Type B pancreatic cell (in vitro differentiated cells): Measurements from ENCODE around the gene MOGAT1. TPM values are rescaled to one million over a fixed set of nuclear protein-coding genes. Genes with fewer than 3 reads are reported as not detected.

Experiments
- DNase-seq: peaks from one replicate; pipeline ENCODE4 v3.0.0; 2021; ENCODE audit warnings: mixed read lengths; ENCODE audit not compliant: unreplicated experiment; ENCODE audit errors: extremely low spot score
- H3K27ac Mint-ChIP-seq: 2 replicates; pipeline ENCODE4 v1.8.0; 2021; ENCODE audit warnings: mild to moderate bottlenecking, mixed read lengths
- H3K27me3 Mint-ChIP-seq: 2 replicates; pipeline ENCODE4 v1.8.0; 2021; ENCODE audit warnings: mixed read lengths
- H3K36me3 Mint-ChIP-seq: 2 replicates; pipeline ENCODE4 v1.8.0; 2021; ENCODE audit warnings: mixed read lengths
- H3K4me1 Mint-ChIP-seq: one replicate; pipeline ENCODE4 v1.8.0; 2021; ENCODE audit warnings: mixed read lengths; ENCODE audit not compliant: unreplicated experiment
- H3K4me3 Mint-ChIP-seq: 2 replicates; pipeline ENCODE4 v1.8.0; 2021; ENCODE audit warnings: mild to moderate bottlenecking, mixed read lengths
- H3K9me3 Mint-ChIP-seq: 2 replicates; pipeline ENCODE4 v1.8.0; 2021; ENCODE audit warnings: mixed read lengths
- long read RNA-seq: library from polyadenylated mRNA; unstranded; transcript quantifications from one replicate; pipeline ENCODE4 v2.0.0, GENCODE V29; 2020
- total RNA-seq: library from RNA; stranded (reverse); gene quantifications from 2 replicates; pipeline ENCODE4 v1.2.1, GENCODE V29; 2021; ENCODE audit warnings: low replicate concordance
- TF ChIP-seq, protein P1 (sequence below): fragments of 200-600 bp; sonication (generic); conservative IDR thresholded peaks from 2 replicates; pipeline ENCODE4 v1.5.0; 2021; ENCODE audit warnings: antibody characterized with exemption, mild to moderate bottlenecking

The MOGAT1 gene, protein sequence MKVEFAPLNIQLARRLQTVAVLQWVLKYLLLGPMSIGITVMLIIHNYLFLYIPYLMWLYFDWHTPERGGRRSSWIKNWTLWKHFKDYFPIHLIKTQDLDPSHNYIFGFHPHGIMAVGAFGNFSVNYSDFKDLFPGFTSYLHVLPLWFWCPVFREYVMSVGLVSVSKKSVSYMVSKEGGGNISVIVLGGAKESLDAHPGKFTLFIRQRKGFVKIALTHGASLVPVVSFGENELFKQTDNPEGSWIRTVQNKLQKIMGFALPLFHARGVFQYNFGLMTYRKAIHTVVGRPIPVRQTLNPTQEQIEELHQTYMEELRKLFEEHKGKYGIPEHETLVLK
- 0.45 TPM in 1 of 2 replicates, not detected in the other for total RNA-seq
- long read RNA-seq: 0 reads

DNA sequence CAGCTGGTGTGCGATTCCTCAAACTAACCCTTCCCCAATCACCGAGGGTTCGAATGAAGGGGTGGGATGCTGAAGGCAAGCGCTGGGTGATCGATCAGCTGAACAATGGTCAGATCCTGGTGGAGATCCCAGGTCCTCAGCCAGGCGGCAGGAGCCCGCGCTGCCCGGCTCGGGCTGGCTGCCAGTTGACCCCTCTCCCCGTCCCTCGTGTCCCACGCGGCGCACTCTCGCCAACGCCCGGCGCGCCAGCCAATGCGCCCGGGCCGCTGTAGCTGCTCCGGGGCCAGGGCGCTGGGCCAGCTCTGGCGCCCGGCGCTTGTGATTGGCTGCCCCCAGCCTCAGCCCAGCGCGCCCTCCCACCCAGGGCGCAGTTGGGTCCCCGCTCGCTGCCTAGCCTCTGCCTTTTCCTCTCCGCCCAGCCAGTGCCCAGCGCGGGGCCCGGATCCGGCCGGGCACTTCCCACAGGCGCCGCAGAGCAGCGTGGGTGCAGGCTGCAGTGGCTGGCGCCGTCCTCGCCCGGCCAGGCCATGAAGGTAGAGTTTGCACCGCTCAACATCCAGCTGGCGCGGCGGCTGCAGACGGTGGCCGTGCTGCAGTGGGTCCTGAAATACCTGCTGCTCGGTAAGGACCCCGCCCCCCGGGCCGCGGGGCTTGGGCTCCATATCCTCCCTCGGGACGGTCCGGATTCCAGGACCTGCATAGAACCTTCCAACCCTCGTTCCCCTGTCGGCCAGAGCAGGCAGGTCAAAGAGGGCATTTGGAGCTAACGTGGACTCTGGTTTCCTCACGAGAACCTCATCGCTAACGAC is at the start of gene MOGAT1:
Gene MOGAT1 (plus strand): TSS at position 400 of the 809 bp plus-strand sequence. CDS start 128 bp downstream, at position 528.
- Mint-ChIP-seq H3K27me3 (peaks cover 63% of the 10 kb centered on the region), H3K4me1 (no peaks in the 10 kb centered on the region), H3K9me3 (no peaks in the 10 kb centered on the region), H3K36me3 (no peaks in the 10 kb centered on the region), H3K27ac (peak within 1 kb of the TSS; percentile 4), H3K4me3 (peak within 1 kb of the TSS; percentile 83)
- TF ChIP-seq, protein P1, sequence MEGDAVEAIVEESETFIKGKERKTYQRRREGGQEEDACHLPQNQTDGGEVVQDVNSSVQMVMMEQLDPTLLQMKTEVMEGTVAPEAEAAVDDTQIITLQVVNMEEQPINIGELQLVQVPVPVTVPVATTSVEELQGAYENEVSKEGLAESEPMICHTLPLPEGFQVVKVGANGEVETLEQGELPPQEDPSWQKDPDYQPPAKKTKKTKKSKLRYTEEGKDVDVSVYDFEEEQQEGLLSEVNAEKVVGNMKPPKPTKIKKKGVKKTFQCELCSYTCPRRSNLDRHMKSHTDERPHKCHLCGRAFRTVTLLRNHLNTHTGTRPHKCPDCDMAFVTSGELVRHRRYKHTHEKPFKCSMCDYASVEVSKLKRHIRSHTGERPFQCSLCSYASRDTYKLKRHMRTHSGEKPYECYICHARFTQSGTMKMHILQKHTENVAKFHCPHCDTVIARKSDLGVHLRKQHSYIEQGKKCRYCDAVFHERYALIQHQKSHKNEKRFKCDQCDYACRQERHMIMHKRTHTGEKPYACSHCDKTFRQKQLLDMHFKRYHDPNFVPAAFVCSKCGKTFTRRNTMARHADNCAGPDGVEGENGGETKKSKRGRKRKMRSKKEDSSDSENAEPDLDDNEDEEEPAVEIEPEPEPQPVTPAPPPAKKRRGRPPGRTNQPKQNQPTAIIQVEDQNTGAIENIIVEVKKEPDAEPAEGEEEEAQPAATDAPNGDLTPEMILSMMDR: peak; percentile 59
- DNase-seq: no peak

DNA sequence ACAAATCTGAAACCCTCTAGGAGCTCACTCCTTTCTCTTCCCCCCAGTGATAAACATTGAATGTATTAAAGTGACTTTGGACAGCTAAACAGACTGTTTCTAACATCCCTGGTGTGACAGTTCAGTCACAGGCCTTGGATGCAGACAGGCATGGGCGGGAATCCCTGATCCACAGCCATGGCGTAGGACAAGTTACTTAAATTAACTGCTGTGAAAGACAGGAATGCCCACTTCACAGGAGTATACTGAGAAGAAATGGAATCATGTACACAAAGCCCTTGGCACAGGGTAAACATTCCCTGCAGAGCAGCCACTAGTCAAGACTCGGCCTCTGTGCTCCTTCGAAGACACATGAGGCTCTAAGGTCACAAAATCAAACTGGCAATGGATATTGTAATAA is 49.6 kb upstream of the MOGAT1 start:
- peaks cover 31% of the 10 kb centered on the region for H3K36me3 Mint-ChIP-seq
- no peak overlapping the region for H3K4me3 Mint-ChIP-seq
- H3K4me1 Mint-ChIP-seq: no peaks in the 10 kb centered on the region
- TF ChIP-seq, protein P1: no peak
- no peak overlapping the region for H3K27ac Mint-ChIP-seq
- no peak for DNase-seq
- H3K27me3 Mint-ChIP-seq: no peaks in the 10 kb centered on the region
- no peaks in the 10 kb centered on the region for H3K9me3 Mint-ChIP-seq

DNA sequence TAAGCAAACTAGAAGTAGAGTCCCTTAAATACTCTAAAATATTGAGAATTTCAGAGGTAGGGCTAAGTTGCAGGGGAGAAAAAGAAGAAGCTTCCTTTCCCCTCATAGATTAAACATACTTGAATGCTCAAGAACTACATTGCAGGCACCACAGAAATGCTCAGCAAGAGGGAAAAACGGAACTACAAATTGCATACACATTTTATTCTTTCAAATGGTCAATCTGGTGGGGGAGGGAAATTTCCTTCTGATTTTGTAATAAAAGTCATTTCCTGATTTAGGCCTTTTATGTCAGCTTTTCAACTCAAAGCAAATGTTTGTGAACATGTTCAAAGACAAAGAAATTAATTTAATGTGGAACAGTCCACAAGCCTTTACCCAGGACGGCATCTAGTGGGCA is 48.5 kb upstream of the MOGAT1 start:
- H3K36me3 Mint-ChIP-seq: peaks cover 42% of the 10 kb centered on the region
- TF ChIP-seq, protein P1: no peak
- H3K27ac Mint-ChIP-seq: no peak overlapping the region
- H3K4me1 Mint-ChIP-seq: no peaks in the 10 kb centered on the region
- H3K4me3 Mint-ChIP-seq: no peak overlapping the region
- H3K27me3 Mint-ChIP-seq: no peaks in the 10 kb centered on the region
- H3K9me3 Mint-ChIP-seq: no peaks in the 10 kb centered on the region
- DNase-seq: no peak

DNA sequence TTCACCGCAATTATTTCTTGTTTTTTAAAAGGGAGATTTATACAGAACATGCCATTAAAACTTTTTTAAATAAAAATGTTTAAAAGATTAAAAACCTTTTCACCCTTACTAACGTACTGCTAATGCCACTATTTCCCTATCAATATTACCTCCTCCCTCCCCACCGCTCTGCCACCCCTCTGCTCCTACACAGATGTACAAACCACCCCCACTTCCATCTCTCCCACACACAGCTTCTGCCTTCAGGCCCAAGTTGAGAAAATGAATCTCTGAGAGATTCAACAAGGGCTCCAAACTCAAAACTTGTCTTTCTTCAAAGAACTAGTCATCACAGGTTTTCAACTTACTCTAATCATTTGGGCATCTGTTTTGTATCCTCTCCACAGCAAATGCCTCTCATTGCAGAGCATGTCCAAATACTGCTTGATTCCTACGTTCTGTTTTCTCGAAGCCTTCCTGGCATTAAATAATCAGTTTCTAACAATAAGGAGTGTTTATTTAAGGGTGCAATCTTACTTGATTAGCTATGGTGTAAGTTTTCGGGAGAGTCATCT is 47.6 kb upstream of the MOGAT1 start:
- Mint-ChIP-seq H3K9me3 (no peaks in the 10 kb centered on the region), H3K4me3 (no peak overlapping the region), H3K4me1 (no peaks in the 10 kb centered on the region), H3K36me3 (peaks cover 38% of the 10 kb centered on the region), H3K27ac (no peak overlapping the region), H3K27me3 (no peaks in the 10 kb centered on the region)
- DNase-seq: no peak
- TF ChIP-seq, protein P1: no peak

DNA sequence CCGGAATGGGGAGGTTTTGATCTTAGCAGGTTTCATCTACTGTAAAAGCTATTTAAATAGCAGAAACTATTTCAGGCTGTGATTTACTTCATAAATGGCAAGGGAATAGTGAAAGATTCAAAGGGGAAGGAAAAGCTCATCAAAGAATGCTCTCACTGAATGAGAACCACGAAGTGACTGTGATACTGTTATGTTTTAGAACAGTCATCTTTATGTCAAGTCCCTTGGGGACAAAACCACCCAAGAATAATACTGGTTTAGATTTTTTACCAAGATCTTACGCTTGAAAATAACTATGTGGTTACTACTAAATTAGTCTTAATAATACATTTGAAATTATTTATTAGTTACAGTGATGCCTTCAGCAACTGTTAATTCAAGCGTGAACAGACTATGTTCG is 43.7 kb upstream of the MOGAT1 start:
- no peaks in the 10 kb centered on the region for H3K4me1 Mint-ChIP-seq
- H3K27me3 Mint-ChIP-seq: no peaks in the 10 kb centered on the region
- no peak for DNase-seq
- no peaks in the 10 kb centered on the region for H3K9me3 Mint-ChIP-seq
- H3K36me3 Mint-ChIP-seq: peaks cover 49% of the 10 kb centered on the region
- no peak overlapping the region for H3K27ac Mint-ChIP-seq
- H3K4me3 Mint-ChIP-seq: no peak overlapping the region
- TF ChIP-seq, protein P1: no peak
